OCI-LY3 (cell line): ENCODE results near the gene RASL12.

Source experiments
- CTCF ChIP-seq: fragments of 200-600, 300-600 bp; sonication (generic); IDR thresholded peaks from 2 replicates; pipeline ENCODE4 v1.5.1; 2014; ENCODE audit warnings: antibody characterized with exemption, low read length, low read depth
- EZH2phosphoT487 ChIP-seq: fragments of 200-600 bp; shearing (Covaris generic); IDR thresholded peaks from 2 replicates; pipeline ENCODE4 v1.6.1; 2018; ENCODE audit warnings: antibody characterized with exemption, mixed run types, low read depth

DNA sequence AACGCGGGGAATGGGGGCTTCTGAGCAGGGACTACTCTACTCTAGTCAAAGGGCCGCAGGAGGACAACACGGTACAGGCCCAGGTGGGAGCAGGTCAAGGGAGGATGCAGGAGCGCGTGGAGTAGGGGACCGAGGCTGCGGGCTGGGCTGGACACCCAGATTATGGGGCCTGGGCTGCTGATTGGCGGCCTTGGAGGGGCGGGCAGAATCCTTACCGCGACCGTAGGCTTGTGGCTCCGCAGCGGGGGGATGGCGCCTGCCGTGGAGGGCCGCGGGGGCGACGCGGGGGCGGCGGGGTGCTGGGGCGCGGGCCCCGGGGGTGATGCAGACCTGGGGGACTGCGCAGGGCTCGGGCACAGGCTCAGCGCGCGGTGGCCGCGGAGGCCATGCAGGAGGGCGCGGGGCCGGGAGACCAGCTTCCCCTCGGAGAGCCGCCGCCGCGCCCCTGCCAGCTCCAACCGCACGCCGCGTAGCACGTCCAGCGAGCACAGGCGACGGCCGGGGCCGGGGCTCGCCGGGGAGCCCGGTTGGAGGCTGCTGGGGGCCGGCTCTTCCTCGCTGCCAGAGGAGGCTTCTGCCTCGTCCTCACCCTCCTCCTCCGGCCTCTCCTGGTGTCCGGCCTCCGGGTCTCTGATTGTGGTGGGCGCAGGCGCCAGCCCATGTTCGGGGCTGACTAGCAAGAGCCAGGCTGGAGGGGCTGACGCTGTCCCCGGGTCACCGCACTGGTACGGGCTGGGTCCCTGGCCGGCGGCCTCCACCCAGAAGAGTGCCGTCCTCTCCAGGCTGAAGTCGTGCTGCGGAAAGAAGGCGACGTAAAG, 34.3 kb upstream of the RASL12 start:
- TF ChIP-seq CTCF: no peak
- no peak for TF ChIP-seq EZH2phosphoT487
